ENCODE measurements around the gene KAT2B. TPM values are rescaled to one million over a fixed set of nuclear protein-coding genes. Genes with fewer than 3 reads are reported as not detected.
"Not testable (repeated sequence)": the region's sequence is repeated elsewhere in the genome, so short reads cannot be mapped to it uniquely, and the experiment has no call there.

The KAT2B gene
- total and polyA plus RNA-seq, 8 donors: 8.2 to 21.6 (median 14.9) TPM

DNA sequence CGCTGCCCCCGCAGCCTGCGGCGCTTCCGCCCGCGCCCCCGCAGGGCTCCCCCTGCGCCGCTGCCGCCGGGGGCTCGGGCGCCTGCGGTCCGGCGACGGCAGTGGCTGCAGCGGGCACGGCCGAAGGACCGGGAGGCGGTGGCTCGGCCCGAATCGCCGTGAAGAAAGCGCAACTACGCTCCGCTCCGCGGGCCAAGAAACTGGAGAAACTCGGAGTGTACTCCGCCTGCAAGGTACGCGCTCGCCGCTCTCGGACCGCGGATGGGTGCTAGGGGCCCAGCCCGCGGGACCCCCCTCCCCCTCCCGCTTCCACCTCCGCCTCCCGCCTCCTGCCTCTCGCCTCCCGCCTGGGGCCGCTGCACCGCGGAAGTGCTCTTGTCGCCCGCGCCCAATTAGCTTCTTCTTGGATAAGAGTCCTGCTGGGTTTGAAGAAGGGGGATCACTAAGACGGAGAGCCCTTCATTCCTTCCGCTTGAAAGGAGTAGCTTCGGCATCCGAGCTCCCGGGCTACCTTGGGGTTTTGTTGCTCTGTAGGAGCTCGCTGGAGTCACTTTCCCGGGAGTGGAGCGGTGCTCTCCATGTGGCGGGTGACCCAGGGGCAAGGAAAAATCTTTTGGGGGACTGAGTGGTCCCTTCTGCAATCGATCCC, 426 bp downstream of the KAT2B start:
- peak overlapping the region; percentile 68 to 98 (median 92) for H3K27ac ChIP-seq
- intact Hi-C loops (cut with DNase I): no loop called here
- ATAC-seq: peak; percentile 57 to 74 (median 66)
- no peaks in the 10 kb centered on the region for H3K27me3 ChIP-seq
- H3K4me3 ChIP-seq: peak overlapping the region; percentile 49 to 84 (median 70)
- peaks cover 0 to 34% (median 21%) of the 10 kb centered on the region in 3 donors for H3K4me1 ChIP-seq
- WGBS, 2 donors: 0 to 1% methylated on average over 45 to 64 of the region's 64 CpGs
- no peak for TF ChIP-seq CTCF (IDR thresholded peaks at IDR 0.05)
- no peaks in the 10 kb centered on the region for H3K36me3 ChIP-seq
- peak; percentile 69 to 90 (median 78) for DNase-seq
- FAIRE-seq: no peak
- H3K9me3 ChIP-seq: no peaks in the 10 kb centered on the region

DNA sequence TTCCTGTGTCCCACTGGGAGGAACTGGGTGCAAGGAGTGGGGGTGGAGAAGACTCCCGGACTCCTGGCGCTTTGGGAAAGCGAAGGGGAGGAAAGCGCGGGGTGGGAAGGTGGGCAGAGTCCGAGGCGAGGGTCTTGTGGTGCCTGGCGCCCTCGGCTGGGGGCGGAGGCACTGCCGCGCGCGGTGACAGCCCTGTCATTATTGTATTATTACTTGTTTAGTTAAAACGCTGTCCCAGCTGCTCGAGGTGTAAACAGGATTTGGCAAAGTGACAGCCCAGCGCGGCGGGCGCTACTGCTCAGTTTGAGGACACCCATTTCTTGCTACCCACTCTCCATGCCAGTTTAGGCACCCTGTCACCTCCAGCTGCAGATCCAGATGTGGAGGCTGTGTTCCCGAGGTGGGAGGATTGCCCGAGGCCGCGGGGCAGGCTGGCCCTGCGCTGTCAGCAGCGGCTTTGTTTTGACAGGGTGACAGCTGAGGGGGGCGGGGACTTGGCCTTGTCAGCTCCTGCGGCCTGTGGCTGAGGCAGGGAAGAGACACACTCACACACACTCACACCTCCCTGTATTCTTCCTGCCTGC, 1.0 kb downstream of the KAT2B start:
- H3K27ac ChIP-seq: peak overlapping the region; percentile 68 to 98 (median 92)
- 0 to 1% methylated on average over 27 to 28 of the region's 28 CpGs for WGBS, 2 donors
- H3K4me1 ChIP-seq: peaks cover 0 to 34% (median 21%) of the 10 kb centered on the region in 3 donors
- H3K9me3 ChIP-seq: no peaks in the 10 kb centered on the region
- DNase-seq (peak; percentile 84 to 93 (median 88)), FAIRE-seq (no peak), ATAC-seq (peak; percentile 72 to 85 (median 80))
- intact Hi-C loops (cut with DNase I): no loop called here
- no peaks in the 10 kb centered on the region for H3K27me3 ChIP-seq
- no peak for TF ChIP-seq CTCF (IDR thresholded peaks at IDR 0.05)
- H3K4me3 ChIP-seq: peak overlapping the region; percentile 49 to 84 (median 70)
- H3K36me3 ChIP-seq: no peaks in the 10 kb centered on the region

DNA sequence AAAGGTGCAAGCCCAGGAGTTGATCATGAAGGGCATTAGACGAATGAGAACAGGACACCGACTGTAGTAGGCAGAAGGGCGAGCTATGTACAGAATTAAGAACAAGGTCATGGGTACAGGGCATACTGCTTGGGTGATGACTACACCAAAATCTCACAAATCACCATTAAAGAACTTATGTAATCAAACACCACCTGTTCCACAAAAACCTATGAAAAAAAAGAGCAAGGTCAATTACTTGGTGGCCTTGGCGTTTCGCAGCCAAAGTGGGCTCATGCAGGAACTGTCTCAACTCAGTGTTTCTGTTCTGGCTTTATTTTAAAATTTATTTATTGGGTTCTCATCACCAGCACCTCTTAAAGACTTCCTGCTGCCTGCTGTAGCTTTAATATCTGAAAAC, 2.1 kb downstream of the KAT2B start:
- H3K27ac ChIP-seq: peak overlapping the region in 3 of 4 donors; percentile 89 to 98 (median 94)
- peaks cover 0 to 34% (median 21%) of the 10 kb centered on the region in 3 donors for H3K4me1 ChIP-seq
- H3K36me3 ChIP-seq: no peaks in the 10 kb centered on the region
- ATAC-seq (no peak), DNase-seq (no peak), FAIRE-seq (no peak)
- TF ChIP-seq CTCF (IDR thresholded peaks at IDR 0.05): no peak
- intact Hi-C loops (cut with DNase I): no loop called here
- no peaks in the 10 kb centered on the region for H3K27me3 ChIP-seq
- H3K9me3 ChIP-seq: no peaks in the 10 kb centered on the region
- WGBS, 2 donors: 16 to 26% methylated on average over 5 of the region's 5 CpGs
- H3K4me3 ChIP-seq: no peak overlapping the region

GRCh38 chr3:20043396-20043795, 3.1 kb downstream of the KAT2B start:
- DNase-seq (peak; percentile 64 to 87 (median 78)), FAIRE-seq (no peak), ATAC-seq (peak in 2 of 4 donors; percentile 28 to 29)
- TF ChIP-seq CTCF (IDR thresholded peaks at IDR 0.05): no peak
- H3K4me3 ChIP-seq: peak overlapping the region in 1 of 4 donors; percentile 20
- no peaks in the 10 kb centered on the region for H3K27me3 ChIP-seq
- no peaks in the 10 kb centered on the region for H3K9me3 ChIP-seq
- peak overlapping the region in 3 of 4 donors; percentile 16 to 94 (median 60) for H3K27ac ChIP-seq
- no peaks in the 10 kb centered on the region for H3K36me3 ChIP-seq
- intact Hi-C loops (cut with DNase I): no loop called here
- WGBS, 2 donors: 24 to 25% methylated on average over 4 of the region's 4 CpGs
- peaks cover 0 to 32% (median 21%) of the 10 kb centered on the region in 3 donors for H3K4me1 ChIP-seq

GRCh38 chr3:20043825-20044224, 3.6 kb downstream of the KAT2B start:
- Histone ChIP-seq H3K4me1 (peaks cover 0 to 28% (median 21%) of the 10 kb centered on the region in 3 donors), H3K9me3 (no peaks in the 10 kb centered on the region), H3K27ac (peak overlapping the region in 3 of 4 donors; percentile 16 to 94 (median 60)), H3K36me3 (no peaks in the 10 kb centered on the region), H3K27me3 (no peaks in the 10 kb centered on the region), H3K4me3 (peak overlapping the region in 1 of 4 donors; percentile 20)
- no peak for TF ChIP-seq CTCF (IDR thresholded peaks at IDR 0.05)
- FAIRE-seq (no peak), DNase-seq (no peak), ATAC-seq (no peak)
- intact Hi-C loops (cut with DNase I): no loop called here
- 54 to 60% methylated on average over 4 of the region's 4 CpGs for WGBS, 2 donors

- H3K27ac ChIP-seq; DNase-seq; H3K9me3 ChIP-seq; H3K4me3 ChIP-seq; FAIRE-seq; H3K27me3 ChIP-seq; ATAC-seq; H3K36me3 ChIP-seq; intact Hi-C loops (cut with DNase I): not testable (repeated sequence)
- H3K4me1 ChIP-seq: peaks cover 0 to 28% (median 21%) of the 10 kb centered on the region in 3 donors
- WGBS, 2 donors: 87 to 96% methylated on average over 3 of the region's 3 CpGs
Measured at GRCh38 chr3:20045141-20045540, 4.9 kb downstream of the KAT2B start.
